ENCODE results near the gene OSBPL5.

Gene OSBPL5

DNA sequence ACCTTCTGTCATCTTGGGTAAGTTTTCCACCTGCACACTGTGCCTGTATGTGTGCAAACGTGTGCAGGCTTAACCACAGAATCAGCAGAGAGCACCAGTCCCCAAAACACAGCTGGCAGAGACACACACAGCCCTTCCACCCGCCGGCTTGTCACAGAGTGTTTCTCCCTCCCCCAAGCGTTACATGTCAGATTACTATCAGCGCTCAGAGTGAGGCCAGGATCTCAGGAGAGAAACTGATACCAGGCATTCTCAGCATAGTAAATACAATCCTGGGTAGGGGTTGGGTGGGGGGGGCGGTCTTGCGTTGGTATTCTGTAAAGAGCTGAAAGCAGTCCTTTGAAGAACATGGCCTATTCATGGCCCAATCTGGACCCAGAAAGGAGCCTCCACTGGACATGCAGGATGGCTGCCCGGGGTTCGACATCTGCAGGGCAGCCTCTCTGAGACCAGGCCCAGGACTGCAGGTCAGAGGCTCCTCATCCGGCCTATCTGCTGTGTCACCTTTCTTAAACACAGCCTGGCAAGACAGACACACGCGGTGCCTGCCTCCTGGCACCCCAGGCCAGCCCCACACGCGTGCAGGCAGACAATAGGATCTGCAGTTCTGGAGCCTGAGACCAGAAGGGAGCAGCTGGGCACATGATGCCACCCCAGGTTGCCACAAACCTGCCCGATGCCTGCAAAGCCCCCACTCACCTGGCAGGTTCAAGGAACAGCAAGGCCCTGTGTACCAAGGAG is 1.7 kb downstream of the OSBPL5 start:
- no peak for DNase-seq (ENCODE audit: low spot score)

DNA sequence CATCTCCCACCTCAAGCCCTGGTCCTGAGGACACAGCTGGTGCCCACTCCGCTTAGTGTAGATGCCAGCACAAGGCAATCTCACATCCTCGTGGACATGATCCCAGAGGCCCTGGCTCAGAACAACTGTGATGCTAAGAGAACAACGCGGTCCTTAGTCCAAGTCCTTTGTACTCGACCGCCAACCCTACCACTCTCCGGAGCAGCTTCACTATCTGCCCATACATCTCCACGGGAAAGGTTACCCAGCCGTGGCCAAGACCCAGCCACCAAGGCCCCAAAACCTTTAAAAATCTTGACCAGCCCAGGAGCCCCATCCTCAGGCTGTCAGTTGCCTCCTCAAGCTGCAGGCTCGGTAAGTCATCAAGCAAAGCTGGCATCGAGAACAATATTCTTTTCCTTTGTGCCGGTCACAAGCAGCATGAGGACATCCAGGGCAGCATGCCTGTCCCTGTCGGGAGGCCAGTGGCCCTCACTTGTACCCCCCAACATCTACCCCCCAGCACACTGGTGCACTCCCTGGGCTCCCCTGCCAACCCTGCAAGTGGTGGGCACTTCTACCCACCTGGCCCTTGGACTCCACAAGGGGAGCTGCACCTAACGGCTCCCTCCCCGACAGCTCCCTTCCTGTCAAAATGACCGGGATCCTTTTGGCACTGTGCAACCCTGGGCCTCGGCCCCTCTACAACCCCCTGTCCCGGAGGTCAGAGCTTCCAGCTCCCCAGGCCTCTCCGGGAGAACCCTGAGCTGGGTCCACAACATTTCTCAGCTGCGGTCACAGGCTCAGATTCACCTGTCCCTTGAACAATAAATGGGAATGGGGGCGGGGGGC is 2.5 kb downstream of the OSBPL5 start:
- DNase-seq (ENCODE audit: low spot score) = no peak

DNA sequence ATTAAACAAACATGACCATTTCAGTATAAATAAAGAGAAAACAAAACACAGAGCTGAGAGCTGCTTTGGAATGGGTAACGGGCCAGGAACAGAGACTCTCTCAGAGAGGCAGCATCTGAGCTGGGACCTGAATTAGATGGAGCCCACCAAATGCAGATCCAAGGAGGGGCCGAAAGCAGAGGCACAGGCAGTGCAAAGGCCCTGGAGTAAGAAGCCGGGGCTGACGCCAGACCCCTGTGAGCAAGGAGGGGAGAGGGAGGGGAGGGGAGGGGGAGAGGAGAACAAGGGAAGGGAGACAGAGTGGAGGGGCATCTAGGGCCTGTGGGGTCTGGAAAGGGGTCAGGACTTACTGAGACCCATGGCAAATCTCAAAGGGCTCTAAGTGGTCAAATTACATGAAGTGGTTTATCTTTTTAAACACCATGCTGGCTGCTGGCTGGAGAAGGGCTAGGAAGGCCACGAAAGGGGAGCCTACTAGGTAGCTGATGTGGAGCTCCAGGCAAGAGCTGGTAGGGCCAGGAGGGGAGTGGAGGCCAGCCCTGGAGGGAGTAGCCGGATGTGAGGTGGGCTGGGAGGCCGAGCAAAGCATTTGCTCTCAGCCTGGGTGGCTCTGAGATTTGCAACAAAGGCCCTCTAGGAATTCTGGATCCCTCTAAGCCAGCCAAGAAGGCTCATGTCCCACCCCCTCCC is 3.2 kb downstream of the OSBPL5 start:
- no peak for DNase-seq (ENCODE audit: low spot score)

DNA sequence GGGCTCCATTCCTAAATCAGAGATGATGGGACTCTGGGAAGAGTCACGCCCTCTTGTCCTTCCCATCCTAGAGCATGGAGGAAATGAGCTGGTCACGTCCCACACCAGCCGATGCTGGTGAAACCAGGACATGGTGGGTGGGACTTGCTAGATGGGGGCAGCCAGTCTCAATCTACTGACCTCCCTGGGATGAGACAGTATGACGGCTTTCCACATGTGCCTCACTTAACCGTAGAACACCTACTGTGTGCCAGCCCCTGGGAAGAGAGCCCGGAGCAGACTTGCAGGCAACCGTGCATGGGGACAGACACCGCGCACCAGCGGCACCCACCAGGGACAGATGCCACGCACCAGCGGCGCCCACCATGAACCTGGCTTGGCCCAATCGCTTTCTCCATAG is 3.8 kb downstream of the OSBPL5 start:
- no peak for DNase-seq (ENCODE audit: low spot score)

DNA sequence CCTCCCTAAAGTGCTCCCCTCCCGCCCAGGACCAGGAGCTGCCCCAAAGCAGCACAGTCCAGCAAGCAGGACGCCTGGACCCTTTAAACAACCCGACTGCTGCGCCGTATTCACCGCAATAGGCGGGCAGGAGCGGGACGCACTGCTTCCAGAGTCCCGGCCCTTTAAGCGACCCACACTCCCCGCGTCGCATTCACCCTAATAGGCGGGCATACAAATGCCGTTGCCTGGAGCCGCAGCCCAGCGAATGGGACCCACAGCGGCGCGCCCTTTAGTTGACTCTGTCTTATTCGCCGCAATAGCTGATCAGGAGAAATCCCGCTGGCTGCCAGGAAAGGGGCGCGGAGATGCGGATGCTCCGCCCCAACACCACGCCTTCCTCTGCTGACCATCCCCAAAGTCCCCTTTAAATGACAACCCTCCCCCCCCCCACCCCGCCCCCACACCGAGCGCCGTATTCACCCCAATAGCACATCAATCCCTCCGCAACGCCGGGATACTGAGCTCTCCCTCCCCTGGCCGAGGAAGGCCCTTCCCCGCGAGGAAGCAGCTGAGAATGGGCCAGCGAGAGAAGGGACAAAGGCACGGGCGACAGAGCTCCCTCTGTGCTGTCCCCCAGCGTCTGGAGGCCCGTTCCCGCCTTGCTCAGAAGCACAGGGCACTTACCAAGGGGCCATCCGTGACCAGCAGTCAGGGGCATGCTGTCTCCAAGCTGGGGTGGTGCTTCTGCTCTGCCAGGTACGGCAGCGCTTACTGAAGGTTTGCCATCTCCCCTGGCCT is 4.7 kb downstream of the OSBPL5 start:
- peak; percentile 86 for DNase-seq (ENCODE audit: low spot score)

DNA sequence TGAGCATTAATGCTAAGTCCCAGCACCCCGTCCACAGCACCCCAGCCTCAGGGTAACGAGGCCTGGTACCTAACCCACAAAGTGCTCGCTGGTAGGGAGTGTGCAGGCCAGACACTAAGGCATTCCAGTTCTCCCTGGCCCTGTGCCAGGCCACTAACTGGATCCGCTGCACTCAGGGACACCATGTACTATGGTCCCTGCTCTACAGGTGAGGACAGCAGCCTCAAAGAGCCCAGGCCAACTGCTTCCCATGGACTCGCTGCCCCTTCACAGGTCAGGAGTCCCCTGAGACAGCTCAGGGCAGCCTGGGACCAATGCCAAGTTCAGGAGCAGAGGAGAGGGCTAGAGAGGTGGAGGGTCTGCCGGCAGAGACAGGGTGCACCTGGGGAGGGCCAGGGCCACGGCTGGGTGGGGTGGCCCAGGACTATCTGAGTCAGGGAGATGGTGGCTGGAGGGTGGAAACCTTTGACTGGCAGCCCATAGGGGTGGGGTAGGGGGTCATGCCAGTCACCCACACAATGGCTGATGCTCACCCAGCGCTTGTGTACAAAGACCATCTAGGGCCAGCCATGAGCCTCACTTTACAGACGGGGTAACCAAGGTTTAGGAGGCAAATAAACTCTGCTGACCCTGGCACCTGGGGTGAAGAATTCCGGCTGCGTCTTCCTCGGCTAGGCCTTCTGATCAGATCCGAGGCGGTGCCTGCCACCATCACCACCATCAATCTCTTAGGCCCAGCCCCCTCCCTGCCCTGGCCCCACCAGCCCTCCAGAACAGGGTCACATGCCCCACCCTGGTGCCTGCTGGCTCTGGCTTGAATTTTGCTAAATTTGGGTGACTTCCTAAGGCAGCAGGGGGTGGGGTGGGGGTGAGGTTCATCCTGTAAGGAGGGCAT is 5.6 kb downstream of the OSBPL5 start:
- DNase-seq (ENCODE audit: low spot score) = no peak

DNA sequence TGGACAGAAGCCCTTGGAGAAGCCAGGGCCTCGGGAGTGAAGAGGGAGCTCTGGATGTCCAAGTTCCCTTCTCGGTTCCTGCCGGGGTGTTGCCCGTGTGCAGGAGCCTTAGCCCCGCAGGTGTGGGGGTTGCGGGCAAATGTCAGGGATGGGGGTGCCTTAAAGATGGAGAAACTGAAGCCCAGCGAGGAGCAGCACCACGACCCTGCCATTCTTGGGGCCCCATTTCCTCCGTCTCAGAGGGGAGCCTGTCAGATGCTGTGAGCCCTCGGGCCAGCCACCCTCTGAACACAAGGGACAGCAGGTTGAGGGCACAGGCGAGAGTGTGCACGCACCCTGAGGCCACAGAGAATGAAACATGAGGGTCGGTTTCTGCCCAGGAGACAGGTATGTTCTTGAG is 6.3 kb downstream of the OSBPL5 start:
- DNase-seq (ENCODE audit: low spot score) = no peak

DNA sequence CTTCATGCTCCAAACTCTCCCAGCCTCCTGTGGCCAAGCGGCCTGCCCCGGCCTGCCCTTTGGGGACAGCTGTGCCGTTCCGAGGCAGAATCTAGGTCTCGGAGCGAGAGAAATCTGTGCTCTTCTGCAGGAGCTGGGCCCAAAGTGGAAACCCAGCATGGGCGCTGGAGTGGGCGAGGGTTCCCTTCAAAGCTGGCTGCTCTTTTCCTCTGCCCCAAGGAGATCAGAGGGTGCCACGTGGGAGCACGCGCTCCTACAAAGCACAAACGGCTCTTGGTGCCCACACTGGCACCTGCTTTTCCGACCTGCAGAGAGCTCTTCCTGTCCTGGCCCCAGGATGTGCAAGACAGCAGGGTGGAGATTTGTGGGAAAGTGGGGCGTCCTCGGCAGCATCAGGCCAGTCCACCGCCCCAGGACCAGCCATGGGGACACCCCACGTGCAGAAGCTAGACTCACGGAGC is 6.9 kb downstream of the OSBPL5 start:
- DNase-seq (ENCODE audit: low spot score) = no peak

DNA sequence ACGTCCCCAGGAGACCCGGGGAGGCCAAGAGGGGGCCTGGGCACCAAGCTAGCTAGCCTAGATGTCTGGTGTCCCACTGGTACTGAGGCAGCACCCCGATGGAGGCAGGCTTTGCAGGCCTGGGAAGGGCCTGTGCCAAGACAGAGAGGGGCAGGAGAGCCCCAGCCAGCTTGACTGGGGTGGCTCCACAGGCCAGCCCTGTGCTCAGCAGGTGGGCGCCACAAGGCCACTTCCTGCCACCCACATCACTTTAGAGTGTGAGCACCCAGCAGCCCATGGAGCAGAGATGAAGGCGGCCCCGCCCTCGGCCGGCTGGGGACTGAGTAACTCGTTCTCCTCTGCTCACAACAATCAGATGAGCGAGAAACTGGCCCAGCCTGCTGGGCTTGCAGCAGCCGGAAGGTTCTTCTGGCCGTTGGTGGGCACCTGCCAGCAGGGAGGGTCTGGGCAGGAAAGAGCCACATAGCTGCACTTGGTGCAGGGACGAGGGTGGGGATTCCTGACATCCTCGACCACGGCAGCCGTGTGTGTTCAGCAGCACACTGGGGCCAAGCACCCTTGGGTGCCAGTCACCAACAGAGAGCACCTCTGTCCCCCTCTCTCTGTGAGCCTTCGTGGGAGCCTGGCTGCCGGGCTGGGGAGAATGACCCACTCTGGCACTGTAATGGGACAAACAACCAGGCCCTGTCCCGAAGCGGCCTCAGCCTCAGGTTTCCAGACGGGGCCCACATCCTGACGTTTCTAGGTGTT is 7.6 kb downstream of the OSBPL5 start:
- no peak for DNase-seq (ENCODE audit: low spot score)

DNA sequence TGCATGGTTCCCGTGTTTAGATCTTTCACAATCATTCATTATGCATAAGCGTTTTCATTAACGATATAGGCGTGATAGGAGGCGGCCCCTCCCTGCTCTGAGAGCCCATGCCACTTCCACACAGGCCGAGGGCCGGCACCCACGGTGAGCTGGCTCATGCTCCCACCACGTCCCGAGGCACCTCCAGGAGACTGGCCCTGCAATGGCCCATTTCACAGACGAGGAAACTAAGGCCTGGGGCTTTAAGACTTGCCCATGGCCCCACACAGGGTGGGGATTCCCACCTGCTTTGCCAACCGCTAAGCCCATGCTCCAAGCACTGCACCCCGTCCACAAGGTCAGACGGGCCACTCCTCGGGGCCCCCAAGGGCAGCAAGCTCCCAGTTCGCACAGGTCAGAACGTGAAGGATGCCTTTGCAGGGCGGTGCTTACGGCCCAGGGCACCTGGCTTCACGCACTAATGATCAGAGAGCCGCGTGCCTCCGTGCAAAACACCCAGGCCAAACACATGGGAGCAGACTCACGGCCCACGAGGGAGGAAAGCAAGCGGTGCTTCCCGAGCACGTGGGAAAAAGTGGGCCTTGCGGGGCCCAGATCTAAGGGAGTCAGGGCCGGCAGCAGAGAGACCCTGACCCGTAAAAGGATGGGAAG is 8.3 kb downstream of the OSBPL5 start:
- DNase-seq (ENCODE audit: low spot score) = no peak

DNA sequence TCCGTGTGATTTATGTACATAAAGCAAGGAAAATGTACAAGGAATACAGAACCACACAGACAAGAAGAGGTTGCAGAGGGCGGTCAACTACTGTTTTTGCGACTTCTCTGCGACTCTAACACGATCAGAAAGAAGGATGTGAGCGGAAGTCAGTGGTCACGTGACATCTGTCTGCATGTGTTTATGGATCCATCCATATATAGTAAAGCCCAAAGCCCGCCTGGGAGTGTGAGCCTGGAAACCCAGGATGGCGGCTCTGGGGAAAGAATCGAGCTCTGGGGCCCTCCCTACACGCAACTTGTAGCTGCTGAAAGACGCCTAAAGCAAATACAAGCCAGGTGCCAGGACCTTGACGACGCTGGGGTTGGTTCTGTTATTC is 8.8 kb downstream of the OSBPL5 start:
- DNase-seq (ENCODE audit: low spot score) = no peak

DNA sequence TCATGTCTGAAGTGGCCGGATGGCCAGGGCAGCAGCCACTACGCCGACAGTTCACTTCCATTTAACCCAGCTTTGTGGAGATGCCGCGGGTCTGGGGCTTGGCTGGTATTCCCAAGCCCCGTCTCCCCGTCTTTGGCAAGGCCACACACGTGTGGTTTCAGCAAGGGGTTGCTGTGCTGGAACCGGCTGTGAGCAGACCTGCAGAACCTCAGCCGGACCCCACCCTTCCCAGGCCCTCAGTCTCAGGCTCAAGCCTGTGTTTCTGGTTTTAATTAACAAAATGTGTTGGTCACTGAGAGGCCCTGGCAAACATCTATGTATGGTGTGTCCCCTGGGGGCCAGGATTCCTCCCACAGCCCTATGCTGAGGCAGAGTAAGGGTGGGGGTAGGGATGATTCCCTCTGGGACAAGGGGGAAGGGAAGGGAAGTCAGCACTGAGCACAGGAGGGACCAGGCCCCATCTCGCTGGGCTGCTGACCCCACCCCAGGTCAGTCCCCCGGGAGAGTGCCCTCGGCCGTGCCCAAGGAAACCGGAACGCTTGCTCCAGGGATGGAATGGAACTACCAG is 9.3 kb downstream of the OSBPL5 start:
- DNase-seq (ENCODE audit: low spot score) = peak; percentile 66

DNA sequence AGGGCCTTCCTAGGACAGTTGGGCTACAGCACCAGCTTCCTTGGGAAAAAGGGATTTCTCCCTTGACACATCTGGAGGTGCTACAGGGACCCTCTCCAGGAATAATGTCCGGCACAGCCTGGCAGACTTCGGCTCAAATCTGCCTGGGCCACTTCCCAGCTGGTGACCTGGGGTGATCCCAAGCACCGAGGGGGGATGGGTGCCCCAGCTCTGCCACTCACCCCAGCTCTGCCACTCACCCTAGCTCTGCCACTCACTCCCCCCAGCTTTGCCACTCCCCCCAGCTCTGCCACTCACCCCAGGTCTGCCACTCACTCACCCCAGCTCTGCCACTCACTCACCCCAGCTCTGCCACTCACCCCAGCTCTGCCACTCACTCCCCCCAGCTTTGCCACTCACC is 9.9 kb downstream of the OSBPL5 start:
- no peak for DNase-seq (ENCODE audit: low spot score)

DNA sequence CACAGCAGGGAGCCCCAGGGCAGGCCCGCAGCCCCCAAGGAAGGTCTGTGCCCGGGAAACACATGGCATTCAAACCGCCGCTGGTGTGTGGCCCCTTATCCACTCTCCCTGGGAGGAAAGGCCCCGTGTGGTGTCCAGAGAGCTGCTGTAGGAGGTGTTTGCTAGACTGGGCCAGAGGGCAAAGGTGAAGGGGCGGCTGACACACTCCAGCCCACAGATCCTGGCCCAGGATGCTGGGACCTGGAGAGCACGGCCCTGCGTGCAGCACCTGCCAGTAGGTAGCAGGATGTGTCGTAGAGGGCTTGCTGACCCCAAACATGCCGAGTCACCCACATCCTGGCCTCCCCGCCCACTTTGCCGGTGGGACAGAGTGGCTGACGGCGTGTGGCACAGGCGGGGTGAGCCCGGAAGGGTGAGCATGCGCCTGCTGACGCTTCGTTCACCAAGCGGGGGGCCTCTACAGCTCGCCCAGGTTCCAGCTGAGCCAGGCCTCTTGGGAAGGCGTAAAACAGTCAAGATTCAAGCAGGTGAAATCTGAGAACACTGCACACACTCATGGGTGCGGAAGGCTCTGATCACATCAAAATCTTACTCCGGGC is 11.0 kb downstream of the OSBPL5 start:
- DNase-seq (ENCODE audit: low spot score) = no peak

DNA sequence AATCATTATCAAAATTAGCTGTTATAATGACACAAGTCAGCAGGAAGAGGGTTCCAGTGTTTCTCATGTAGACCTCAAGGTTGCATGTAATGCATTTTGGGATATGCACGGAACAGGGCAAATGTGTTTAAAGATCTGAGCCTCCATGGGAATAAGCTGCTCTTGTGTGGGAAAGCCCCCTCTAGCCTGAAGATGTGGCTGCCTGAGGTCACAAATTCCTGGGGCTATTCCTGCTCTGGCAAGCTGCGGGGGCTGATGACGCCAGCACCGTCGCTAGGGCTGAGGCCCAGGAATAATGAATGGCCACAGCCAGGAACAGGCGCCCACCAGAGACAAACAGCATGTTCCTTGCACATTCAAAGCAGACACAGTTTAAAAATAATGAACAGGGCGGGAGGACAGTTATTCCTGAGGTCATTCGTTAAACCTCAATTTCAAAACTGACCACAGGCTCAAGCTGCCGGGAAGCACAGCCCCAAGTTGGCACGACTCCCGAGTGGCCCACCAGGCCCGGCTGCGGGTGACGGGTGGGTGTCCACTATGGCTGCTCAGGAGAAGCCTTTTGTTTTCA is 11.7 kb downstream of the OSBPL5 start:
- DNase-seq (ENCODE audit: low spot score) = peak; percentile 86

DNA sequence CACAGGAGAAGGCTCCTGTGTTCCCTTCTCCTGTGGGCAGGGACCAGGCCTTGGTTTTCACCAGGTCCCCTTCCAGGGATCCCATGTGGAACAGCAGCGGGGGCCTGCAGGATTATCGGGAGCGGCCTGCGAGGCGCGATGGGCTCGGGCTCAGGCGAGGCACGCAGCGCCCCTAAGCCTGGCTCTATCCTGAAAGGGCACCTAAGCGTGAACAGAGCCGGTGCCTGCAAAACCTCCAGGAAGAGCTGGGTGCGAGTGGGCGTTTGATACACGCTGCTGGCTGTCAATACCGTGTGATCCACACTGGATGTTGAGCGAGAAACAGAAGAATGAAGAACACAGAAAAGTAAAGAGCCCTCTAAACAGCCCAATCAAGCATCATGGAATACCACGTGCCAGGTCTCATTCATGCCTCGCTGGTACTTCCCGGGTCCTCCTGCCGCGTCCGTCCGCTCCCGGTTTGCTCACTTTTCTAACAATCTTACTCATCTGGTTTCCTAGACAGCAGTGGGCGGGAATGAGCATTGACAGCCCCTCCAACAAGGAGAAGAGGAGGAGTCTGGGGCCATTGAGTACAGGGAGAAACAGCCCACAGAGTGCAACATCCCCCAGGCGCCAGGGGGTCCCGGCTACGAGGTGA is 12.5 kb downstream of the OSBPL5 start:
- DNase-seq (ENCODE audit: low spot score) = no peak

DNA sequence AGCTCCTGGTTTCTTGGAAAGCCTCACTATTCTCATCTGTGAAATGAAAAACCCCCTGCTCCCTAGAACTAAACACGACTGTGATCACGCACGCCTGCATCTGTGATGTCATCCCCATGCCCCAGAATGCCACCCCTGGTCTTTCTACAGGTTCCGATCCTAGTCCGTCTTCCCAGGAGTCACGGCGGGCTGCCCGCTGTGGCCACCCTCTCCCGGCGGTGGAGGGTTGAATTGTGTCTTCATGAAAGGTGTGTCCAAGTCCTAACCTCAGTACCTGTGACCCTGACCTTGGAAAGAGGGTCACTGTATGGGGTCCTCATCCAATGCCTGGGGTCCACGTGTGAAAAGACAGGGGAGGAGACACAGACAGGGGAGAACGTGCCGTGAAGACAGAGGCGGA is 14.4 kb downstream of the OSBPL5 start:
- no peak for DNase-seq (ENCODE audit: low spot score)

DNA sequence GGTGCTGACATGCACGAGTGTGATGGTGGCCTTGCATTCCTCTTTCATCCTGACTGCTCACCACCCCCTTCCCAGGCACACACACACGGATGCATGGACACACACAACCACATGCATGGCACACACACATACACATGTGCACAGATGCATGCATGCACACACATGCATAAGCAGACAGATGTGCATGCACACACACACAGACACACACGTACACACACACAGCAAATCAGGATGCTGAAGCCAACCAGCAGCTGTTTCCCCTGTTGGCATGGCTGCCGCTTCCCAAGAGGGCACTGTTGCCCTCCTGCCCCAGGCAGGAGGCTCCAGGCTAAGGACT is 15.3 kb downstream of the OSBPL5 start:
- no peak for DNase-seq (ENCODE audit: low spot score)

All from AG20443 (cell line).